ENCODE measurements around the gene CRIM1. TPM values are rescaled to one million over a fixed set of nuclear protein-coding genes. Genes with fewer than 3 reads are reported as not detected.

CRIM1 gene
- total RNA-seq, 1 donor: 949 TPM

- H3K4me3 ChIP-seq (ENCODE audit: low read depth, low read length): no peak overlapping the region
- TF ChIP-seq CTCF (IDR thresholded peaks at IDR 0.05; ENCODE audit: insufficient read depth, low read depth, low read length): no peak
- DNase-seq (ENCODE audit: low read depth): no peak
Observed at GRCh38 chr2:36393738-36394256, 38.2 kb downstream of the CRIM1 start.

- DNase-seq (ENCODE audit: low read depth): no peak
- no peak for TF ChIP-seq CTCF (IDR thresholded peaks at IDR 0.05; ENCODE audit: insufficient read depth, low read depth, low read length)
- H3K4me3 ChIP-seq (ENCODE audit: low read depth, low read length): no peak overlapping the region
Observed at GRCh38 chr2:36394804-36395203, 39.2 kb downstream of the CRIM1 start.

- no peak for DNase-seq (ENCODE audit: low read depth)
- no peak overlapping the region for H3K4me3 ChIP-seq (ENCODE audit: low read depth, low read length)
- no peak for TF ChIP-seq CTCF (IDR thresholded peaks at IDR 0.05; ENCODE audit: insufficient read depth, low read depth, low read length)
Observed at GRCh38 chr2:36395866-36396265, 40.3 kb downstream of the CRIM1 start.

- no peak for TF ChIP-seq CTCF (IDR thresholded peaks at IDR 0.05; ENCODE audit: insufficient read depth, low read depth, low read length)
- DNase-seq (ENCODE audit: low read depth): no peak
- H3K4me3 ChIP-seq (ENCODE audit: low read depth, low read length): no peak overlapping the region
Observed at GRCh38 chr2:36396878-36397539, 41.4 kb downstream of the CRIM1 start.

DNA sequence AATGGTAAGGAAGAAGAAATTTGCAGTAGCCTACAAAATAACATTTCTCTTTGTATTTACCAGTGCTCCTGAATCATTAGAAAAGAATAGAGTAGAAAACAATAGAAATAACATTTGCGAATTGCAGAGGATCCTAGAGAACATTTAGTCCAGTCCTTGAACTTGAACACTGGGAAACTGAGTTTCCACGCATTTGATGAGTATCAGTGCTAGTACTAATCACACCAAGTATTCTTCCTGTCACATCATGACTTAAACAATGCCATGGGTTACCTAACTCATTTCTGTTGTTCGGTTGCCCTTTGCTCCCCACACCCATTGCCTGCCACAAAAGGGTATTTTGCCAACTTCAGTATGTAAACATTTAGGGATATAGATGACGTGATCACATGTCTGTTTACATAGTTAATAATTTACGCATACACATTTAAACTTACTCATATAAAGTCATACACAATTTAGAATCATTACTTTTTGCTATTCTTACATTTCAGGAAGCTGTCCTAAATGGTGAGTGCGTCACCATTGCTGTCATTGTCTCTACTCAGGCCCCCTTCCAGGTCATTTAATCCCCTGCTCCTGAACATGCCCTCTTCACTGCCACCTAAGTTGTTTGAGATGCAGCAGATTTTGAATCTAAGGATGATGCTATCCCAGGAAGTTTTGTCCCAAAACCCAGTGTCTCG is 42.3 kb downstream of the CRIM1 start:
- H3K4me3 ChIP-seq (ENCODE audit: low read depth, low read length): no peak overlapping the region
- TF ChIP-seq CTCF (IDR thresholded peaks at IDR 0.05; ENCODE audit: insufficient read depth, low read depth, low read length): no peak
- DNase-seq (ENCODE audit: low read depth): no peak

GRCh38 chr2:36399050-36399449 is 43.5 kb downstream of the CRIM1 start:
- no peak overlapping the region for H3K4me3 ChIP-seq (ENCODE audit: low read depth, low read length)
- no peak for TF ChIP-seq CTCF (IDR thresholded peaks at IDR 0.05; ENCODE audit: insufficient read depth, low read depth, low read length)
- peak; percentile 83 for DNase-seq (ENCODE audit: low read depth)

Measured in fibroblast of villous mesenchyme (primary cell).